NT2/D1 (cell line): Measurements from ENCODE around the gene MT1H.
"Not testable (repeated sequence)": the region's sequence is repeated elsewhere in the genome, so short reads cannot be mapped to it uniquely, and the experiment has no call there.

Experiments used
- DNase-seq: peaks from one replicate; pipeline ENCODE4 v3.0.0-alpha.2; 2011; ENCODE audit warnings: low read depth, low spot score
- H3K27me3 ChIP-seq: 2 replicates; pipeline ENCODE4 v1.6.0; 2011; ENCODE audit warnings: mild to moderate bottlenecking; ENCODE audit not compliant: insufficient read length, insufficient read depth
- H3K36me3 ChIP-seq: 2 replicates; pipeline ENCODE4 v1.6.1; 2011; ENCODE audit warnings: mild to moderate bottlenecking, low read length, mixed read lengths; ENCODE audit not compliant: insufficient read depth, insufficient read length
- H3K4me1 ChIP-seq: 2 replicates; pipeline ENCODE4 v1.5.1; 2011; ENCODE audit not compliant: insufficient read depth, insufficient read length
- H3K4me3 ChIP-seq: 2 replicates; pipeline ENCODE4 v1.5.1; 2011; ENCODE audit warnings: low read depth; ENCODE audit not compliant: insufficient read length
- H3K9ac ChIP-seq: 2 replicates; pipeline ENCODE4 v1.6.0; 2011; ENCODE audit warnings: low read depth; ENCODE audit not compliant: insufficient read length
- H3K9me3 ChIP-seq: 2 replicates; pipeline ENCODE4 v1.5.1; 2011; ENCODE audit warnings: mild to moderate bottlenecking, low read length; ENCODE audit not compliant: insufficient read depth
- SUZ12 ChIP-seq: IDR thresholded peaks from 2 replicates; pipeline ENCODE4 v1.6.1; 2011; ENCODE audit not compliant: insufficient read length, insufficient read depth; ENCODE audit errors: extremely low read depth
- YY1 ChIP-seq: IDR thresholded peaks from 2 replicates; pipeline ENCODE4 v1.6.1; 2011; ENCODE audit not compliant: insufficient read length, insufficient read depth
- ZNF274 ChIP-seq: IDR thresholded peaks from 2 replicates; pipeline ENCODE4 v1.6.1; 2011; ENCODE audit warnings: mild to moderate bottlenecking, low read depth, low read length

The MT1H gene

DNA sequence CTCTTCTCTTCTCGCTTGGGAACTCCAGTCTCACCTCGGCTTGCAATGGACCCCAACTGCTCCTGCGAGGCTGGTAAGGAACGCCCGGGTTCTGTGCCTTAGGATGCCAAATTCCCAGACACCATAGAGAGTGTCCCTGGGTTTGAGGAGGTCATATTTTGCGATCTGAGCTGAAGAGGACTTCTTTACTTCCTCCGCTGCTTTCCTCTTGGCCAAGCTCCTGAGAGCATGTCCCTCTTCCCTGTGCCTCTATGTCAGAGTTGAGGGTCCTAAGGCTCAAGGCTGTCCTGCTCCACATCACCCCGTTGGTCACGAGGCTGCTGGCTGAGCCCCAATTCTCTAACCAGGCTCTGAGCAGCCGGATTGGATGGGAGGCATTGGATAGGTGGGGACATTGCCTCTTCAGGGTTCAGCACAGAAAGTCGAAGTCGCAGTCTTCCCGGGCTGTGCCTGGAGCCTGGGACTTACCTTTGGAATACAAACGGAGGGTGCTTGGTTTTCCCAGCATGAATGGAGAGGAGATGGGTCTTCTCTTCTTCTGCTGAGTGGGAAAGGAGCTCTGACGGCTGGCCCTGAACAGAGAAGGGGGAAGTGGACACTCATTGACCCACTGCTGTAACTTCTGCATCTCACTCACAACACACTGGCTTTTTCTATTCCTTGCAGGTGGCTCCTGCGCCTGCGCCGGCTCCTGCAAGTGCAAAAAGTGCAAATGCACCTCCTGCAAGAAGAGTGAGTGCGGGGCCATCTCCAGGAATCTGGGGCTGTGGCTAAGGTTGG, 416 bp downstream of the MT1H start:
- H3K27me3 ChIP-seq, result peaks cover 7% of the 10 kb centered on the region

DNA sequence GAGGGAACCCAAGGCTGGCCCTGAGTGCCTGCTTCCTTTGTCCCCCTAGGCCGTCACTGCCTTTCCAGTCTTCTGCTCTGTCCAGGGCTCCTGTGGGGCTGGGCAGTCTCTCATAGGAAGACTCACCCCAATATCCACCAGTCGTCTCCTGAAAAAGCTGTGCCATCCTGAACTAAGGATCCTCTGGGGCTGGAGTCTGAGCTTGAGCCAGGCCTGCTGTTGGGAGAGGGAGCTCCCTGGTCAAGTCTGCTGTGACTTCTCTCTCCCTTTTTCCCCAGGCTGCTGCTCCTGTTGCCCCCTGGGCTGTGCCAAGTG, 963 bp downstream of the MT1H start:
- no peaks in the 10 kb centered on the region for H3K9me3 ChIP-seq
- no peaks in the 10 kb centered on the region for H3K4me1 ChIP-seq
- TF ChIP-seq YY1, result no peak
- no peak for TF ChIP-seq ZNF274
- no peak for TF ChIP-seq SUZ12
- no peaks in the 10 kb centered on the region for H3K36me3 ChIP-seq
- no peak for DNase-seq
- no peak overlapping the region for H3K4me3 ChIP-seq
- no peak overlapping the region for H3K9ac ChIP-seq
- peaks cover 7% of the 10 kb centered on the region for H3K27me3 ChIP-seq

More for the DNA sequence above, 416 bp downstream of the MT1H start:
- no peak overlapping the region for H3K9ac ChIP-seq
- H3K36me3 ChIP-seq, result no peaks in the 10 kb centered on the region
- H3K9me3 ChIP-seq, result no peaks in the 10 kb centered on the region
- no peak overlapping the region for H3K4me3 ChIP-seq
- H3K4me1 ChIP-seq, result no peaks in the 10 kb centered on the region
- no peak for DNase-seq
- TF ChIP-seq YY1 (no peak), ZNF274 (no peak), SUZ12 (no peak)

- not testable (repeated sequence) for H3K9ac ChIP-seq, H3K27me3 ChIP-seq, H3K36me3 ChIP-seq, H3K9me3 ChIP-seq, DNase-seq, H3K4me1 ChIP-seq, H3K4me3 ChIP-seq
These were observed 2.1 kb downstream of the MT1H start for GRCh38 chr16:56671691-56672090.

GRCh38 chr16:56672171-56672570, 2.6 kb downstream of the MT1H start:
- H3K27me3 ChIP-seq, H3K9me3 ChIP-seq, H3K36me3 ChIP-seq, H3K4me1 ChIP-seq, H3K9ac ChIP-seq, H3K4me3 ChIP-seq, DNase-seq: not testable (repeated sequence)

DNA sequence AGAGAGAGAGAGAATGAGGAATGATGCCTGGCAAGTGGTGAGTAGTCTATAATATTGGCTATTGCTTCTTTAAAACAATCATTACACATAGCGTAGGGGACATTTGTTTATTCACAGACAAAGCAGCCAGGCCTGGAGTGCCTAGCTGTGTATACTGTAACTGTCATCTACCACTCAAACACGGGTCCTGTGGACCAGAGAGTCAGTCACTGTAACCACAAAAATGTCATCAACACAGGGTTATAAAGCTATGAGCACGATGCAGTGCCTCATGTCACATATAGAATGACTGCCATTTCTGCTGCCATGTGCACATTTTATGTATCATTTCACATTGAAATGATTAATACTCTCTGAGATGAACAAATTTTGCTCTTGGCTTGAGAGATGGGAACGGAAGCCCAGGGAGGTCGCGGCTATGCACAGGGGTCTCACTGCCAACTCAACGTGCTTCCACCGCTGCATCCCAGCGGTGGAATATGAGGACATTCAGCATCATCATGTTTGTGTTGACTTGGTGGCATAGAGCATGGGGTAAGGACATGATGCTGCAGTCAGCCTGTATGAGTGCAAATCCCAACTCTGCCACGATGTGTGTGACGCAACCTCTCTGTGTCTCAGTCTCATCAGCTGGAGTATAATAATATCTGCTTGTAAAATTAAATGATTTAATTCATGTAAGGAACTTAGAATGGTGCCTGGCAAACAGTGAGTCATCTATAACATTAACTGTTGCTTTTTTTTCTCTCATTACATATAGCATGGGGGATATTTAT, 3.3 kb downstream of the MT1H start:
- Histone ChIP-seq H3K9ac (no peak overlapping the region), H3K9me3 (no peaks in the 10 kb centered on the region), H3K4me1 (peaks cover 6% of the 10 kb centered on the region), H3K36me3 (no peaks in the 10 kb centered on the region), H3K27me3 (peaks cover 7% of the 10 kb centered on the region), H3K4me3 (no peak overlapping the region)
- TF ChIP-seq SUZ12 (no peak), YY1 (no peak), ZNF274 (no peak)
- DNase-seq, result no peak

DNA sequence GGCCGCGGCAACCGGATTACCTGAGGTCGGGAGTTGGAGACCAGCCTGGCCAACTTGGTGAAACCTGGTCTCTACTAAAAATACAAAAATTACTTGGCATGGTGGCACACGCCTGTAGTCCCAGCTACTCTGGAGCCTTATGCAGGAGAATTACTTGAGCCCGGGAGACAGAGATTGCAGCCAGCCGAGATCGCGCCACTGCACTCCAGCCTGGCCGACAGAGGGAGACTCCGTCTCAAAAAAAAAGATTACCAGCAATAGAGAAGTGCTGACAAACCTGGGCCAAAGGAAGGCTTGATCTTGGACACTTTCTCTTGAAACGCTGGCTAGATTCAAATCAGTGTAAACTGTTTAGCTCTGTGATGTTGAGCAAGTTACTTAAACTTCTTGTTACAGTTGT, 4.3 kb downstream of the MT1H start:
- H3K9me3 ChIP-seq, result no peaks in the 10 kb centered on the region
- no peak for TF ChIP-seq SUZ12
- no peak for TF ChIP-seq ZNF274
- TF ChIP-seq YY1, result no peak
- peaks cover 6% of the 10 kb centered on the region for H3K4me1 ChIP-seq
- H3K36me3 ChIP-seq, result no peaks in the 10 kb centered on the region
- no peak for DNase-seq
- no peak overlapping the region for H3K4me3 ChIP-seq
- peaks cover 7% of the 10 kb centered on the region for H3K27me3 ChIP-seq
- H3K9ac ChIP-seq, result no peak overlapping the region

DNA sequence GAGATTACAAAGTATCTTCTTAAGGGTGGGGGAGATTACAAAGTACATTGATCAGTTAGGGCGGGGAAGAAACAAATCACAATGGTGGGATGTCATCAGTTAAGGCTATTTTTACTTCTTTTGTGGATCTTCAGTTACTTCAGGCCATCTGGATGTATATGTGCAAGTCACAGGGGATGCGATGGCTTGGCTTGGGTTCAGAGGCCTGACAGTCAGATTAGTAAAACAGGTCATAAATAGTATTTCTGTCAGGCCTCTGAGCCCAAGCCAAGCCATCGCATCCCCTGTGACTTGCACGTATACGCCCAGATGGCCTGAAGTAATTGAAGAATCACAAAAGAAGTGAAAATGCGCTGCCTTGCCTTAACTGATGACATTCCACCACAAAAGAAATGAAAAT, 5.0 kb downstream of the MT1H start:
- H3K27me3 ChIP-seq, DNase-seq, H3K4me3 ChIP-seq, H3K9me3 ChIP-seq, H3K36me3 ChIP-seq, H3K9ac ChIP-seq, H3K4me1 ChIP-seq: not testable (repeated sequence)
